Spleen (tissue), 3 donors: ENCODE measurements around the gene FTSJ3.

Experiments used
- POLR2A ChIP-seq, 3 donors: fragments of 450-650 bp; IDR thresholded peaks; one replicate each; pipeline ENCODE4 v1.5.1; 2017; ENCODE audit warnings: antibody characterized with exemption in 3 of 3, mild to moderate bottlenecking in 1 of 3
- POLR2AphosphoS5 ChIP-seq, 3 donors: sonication (generic); formaldehyde crosslinking; IDR thresholded peaks; one replicate each; pipeline ENCODE4 v1.5.1; 2017; ENCODE audit warnings: antibody characterized with exemption in 3 of 3

- TF ChIP-seq POLR2A (IDR thresholded peaks at IDR 0.05), result no peak
- TF ChIP-seq POLR2AphosphoS5 (IDR thresholded peaks at IDR 0.05), result peak in 2 of 3 donors; percentile 28 to 44
These were observed 5.7 kb upstream of the FTSJ3 start for GRCh38 chr17:63833026-63833740.
